A549 treated with RU486 at 1 μM for 4 hours (cell line): Measurements from ENCODE around the gene U2AF1. TPM values are rescaled to one million over a fixed set of nuclear protein-coding genes. Genes with fewer than 3 reads are reported as not detected.

Experiments used
- total RNA-seq: library from RNA; stranded (reverse); fragments of 200-300 nt; extraction: Qiagen RNA extraction; gene quantifications from 5 replicates; pipeline ENCODE4 v1.2.3, GENCODE V29; 2022; ENCODE audit warnings: low read depth

Gene U2AF1
- total RNA-seq = 49.4 to 101 TPM (median 63.1 TPM) in 5 replicates

GRCh38 chr21:43106965-43107793 is at the start of gene U2AF1:
Gene U2AF1, minus strand, starts transcription at chr21:43107570. Its CDS starts 76 bp downstream, at chr21:43107494.

GRCh38 chr21:43075170-43076022 is 32.0 kb downstream of the U2AF1 start, which contains the start of gene CBS:
Gene CBS, minus strand, starts transcription at chr21:43075835. Its CDS starts 3,642 bp downstream, at chr21:43072193.

Other genes starting within 250 kb of the U2AF1 start
- 21.3 to 33.4 TPM (median 30.7 TPM) in 5 replicates for gene WDR4, start 228.0 kb downstream of the U2AF1 start, total RNA-seq
- 20.0 to 27.8 TPM (median 20.5 TPM) in 5 replicates for gene NDUFV3, start 214.3 kb downstream of the U2AF1 start, total RNA-seq
- gene ERVH48-1, start 181.9 kb downstream of the U2AF1 start, total RNA-seq = not detected in 5 replicates
- gene PKNOX1, start 133.0 kb downstream of the U2AF1 start, total RNA-seq = 4.3 to 7.1 TPM (median 5.7 TPM) in 5 replicates
- 10.3 to 13.0 TPM (median 11.4 TPM) in 5 replicates for gene CBS, start 31.7 kb downstream of the U2AF1 start, total RNA-seq
- gene CRYAA, start 61.4 kb upstream of the U2AF1 start, total RNA-seq = not detected in 5 replicates